Neural cell (in vitro differentiated cells): Measurements from ENCODE around the gene SMG6.

ENCODE experiments used
- TF ChIP-seq, protein P1 (sequence below): IDR thresholded peaks from 2 replicates; pipeline ENCODE4 v1.6.1; 2012; ENCODE audit warnings: borderline replicate concordance
- TF ChIP-seq, protein P2 (sequence below): fragments of 450-650 bp; IDR thresholded peaks from 2 replicates; pipeline ENCODE4 v1.5.1; 2014; ENCODE audit warnings: antibody characterized with exemption, mild to moderate bottlenecking, moderate library complexity; ENCODE audit not compliant: poor library complexity, severe bottlenecking

DNA sequence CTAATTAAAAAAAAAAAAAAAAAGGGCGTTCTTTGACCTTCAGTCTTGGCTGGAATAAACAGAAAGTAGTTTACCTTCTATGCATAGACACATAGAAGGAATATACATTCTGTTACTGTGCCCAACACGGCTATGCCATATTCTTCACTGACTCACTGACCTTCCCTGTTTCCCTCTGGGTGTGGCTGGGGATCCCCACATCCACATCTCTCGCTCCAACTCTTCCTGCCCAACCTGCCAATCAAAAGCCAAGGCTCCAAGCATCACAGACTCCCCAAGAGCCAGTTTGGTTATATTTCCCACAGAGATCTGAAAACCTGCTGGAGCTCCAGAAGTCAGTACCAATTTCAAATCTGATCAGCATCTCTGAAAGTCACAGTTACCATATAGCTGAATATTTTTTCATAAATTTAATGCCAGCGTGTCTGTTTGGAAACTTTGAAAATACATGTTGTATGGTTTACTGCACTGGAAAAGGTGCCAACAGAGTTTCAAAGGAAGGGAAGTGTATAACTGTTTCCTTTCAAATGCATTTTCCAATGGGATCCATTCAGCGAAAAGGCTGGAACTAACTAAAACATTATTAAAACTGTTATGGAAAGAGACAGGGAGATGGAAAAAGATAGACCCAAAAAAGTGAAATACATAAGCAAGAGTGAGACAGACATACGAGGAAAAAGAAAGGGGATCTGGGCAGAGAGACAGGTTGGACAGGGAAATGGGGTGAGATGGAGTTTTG is 91.8 kb downstream of the SMG6 start:
- TF ChIP-seq, protein P1, sequence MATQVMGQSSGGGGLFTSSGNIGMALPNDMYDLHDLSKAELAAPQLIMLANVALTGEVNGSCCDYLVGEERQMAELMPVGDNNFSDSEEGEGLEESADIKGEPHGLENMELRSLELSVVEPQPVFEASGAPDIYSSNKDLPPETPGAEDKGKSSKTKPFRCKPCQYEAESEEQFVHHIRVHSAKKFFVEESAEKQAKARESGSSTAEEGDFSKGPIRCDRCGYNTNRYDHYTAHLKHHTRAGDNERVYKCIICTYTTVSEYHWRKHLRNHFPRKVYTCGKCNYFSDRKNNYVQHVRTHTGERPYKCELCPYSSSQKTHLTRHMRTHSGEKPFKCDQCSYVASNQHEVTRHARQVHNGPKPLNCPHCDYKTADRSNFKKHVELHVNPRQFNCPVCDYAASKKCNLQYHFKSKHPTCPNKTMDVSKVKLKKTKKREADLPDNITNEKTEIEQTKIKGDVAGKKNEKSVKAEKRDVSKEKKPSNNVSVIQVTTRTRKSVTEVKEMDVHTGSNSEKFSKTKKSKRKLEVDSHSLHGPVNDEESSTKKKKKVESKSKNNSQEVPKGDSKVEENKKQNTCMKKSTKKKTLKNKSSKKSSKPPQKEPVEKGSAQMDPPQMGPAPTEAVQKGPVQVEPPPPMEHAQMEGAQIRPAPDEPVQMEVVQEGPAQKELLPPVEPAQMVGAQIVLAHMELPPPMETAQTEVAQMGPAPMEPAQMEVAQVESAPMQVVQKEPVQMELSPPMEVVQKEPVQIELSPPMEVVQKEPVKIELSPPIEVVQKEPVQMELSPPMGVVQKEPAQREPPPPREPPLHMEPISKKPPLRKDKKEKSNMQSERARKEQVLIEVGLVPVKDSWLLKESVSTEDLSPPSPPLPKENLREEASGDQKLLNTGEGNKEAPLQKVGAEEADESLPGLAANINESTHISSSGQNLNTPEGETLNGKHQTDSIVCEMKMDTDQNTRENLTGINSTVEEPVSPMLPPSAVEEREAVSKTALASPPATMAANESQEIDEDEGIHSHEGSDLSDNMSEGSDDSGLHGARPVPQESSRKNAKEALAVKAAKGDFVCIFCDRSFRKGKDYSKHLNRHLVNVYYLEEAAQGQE, result no peak
- TF ChIP-seq, protein P2, sequence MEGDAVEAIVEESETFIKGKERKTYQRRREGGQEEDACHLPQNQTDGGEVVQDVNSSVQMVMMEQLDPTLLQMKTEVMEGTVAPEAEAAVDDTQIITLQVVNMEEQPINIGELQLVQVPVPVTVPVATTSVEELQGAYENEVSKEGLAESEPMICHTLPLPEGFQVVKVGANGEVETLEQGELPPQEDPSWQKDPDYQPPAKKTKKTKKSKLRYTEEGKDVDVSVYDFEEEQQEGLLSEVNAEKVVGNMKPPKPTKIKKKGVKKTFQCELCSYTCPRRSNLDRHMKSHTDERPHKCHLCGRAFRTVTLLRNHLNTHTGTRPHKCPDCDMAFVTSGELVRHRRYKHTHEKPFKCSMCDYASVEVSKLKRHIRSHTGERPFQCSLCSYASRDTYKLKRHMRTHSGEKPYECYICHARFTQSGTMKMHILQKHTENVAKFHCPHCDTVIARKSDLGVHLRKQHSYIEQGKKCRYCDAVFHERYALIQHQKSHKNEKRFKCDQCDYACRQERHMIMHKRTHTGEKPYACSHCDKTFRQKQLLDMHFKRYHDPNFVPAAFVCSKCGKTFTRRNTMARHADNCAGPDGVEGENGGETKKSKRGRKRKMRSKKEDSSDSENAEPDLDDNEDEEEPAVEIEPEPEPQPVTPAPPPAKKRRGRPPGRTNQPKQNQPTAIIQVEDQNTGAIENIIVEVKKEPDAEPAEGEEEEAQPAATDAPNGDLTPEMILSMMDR, result no peak
